ENCODE results near the gene NFATC1. TPM values are rescaled to one million over a fixed set of nuclear protein-coding genes. Genes with fewer than 3 reads are reported as not detected.

NFATC1 gene
- total and polyA plus RNA-seq, 2 donors = 5.4 to 23.8 TPM

- Histone ChIP-seq H3K9me3 (ENCODE audit: control insufficient read depth in 2 of 2, insufficient read depth in 1 of 2, low read length in 1 of 2) (peaks cover 10 to 30% of the 10 kb centered on the region in 2 donors), H3K36me3 (ENCODE audit: control insufficient read depth in 2 of 2, insufficient read depth in 2 of 2, low read length in 1 of 2) (no peaks in the 10 kb centered on the region), H3K27ac (ENCODE audit: low read depth in 1 of 2, low read length in 1 of 2) (no peak overlapping the region), H3K4me1 (ENCODE audit: control insufficient read depth in 2 of 2, insufficient read depth in 2 of 2, low read length in 2 of 2) (peaks cover 0 to 15% of the 10 kb centered on the region in 2 donors), H3K27me3 (ENCODE audit: control insufficient read depth in 2 of 2, insufficient read depth in 1 of 2, low read length in 1 of 2) (peaks cover 0 to 4% of the 10 kb centered on the region in 2 donors), H3K4me3 (ENCODE audit: low read length in 2 of 2) (no peak overlapping the region)
- DNase-seq (ENCODE audit: low read depth in 6 of 9, low spot score in 9 of 9) = no peak
- 94% methylated on average over 18 of the region's 18 CpGs for WGBS
Observed at GRCh38 chr18:79572093-79572780, 176.5 kb downstream of the NFATC1 start.

- H3K4me1 ChIP-seq (ENCODE audit: control insufficient read depth in 2 of 2, insufficient read depth in 2 of 2, low read length in 2 of 2) = peaks cover 0 to 12% of the 10 kb centered on the region in 2 donors
- H3K36me3 ChIP-seq (ENCODE audit: control insufficient read depth in 2 of 2, insufficient read depth in 2 of 2, low read length in 1 of 2) = no peaks in the 10 kb centered on the region
- no peak for DNase-seq (ENCODE audit: low read depth in 6 of 9, low spot score in 9 of 9)
- H3K27ac ChIP-seq (ENCODE audit: low read depth in 1 of 2, low read length in 1 of 2) = no peak overlapping the region
- peaks cover 10 to 30% of the 10 kb centered on the region in 2 donors for H3K9me3 ChIP-seq (ENCODE audit: control insufficient read depth in 2 of 2, insufficient read depth in 1 of 2, low read length in 1 of 2)
- peaks cover 0 to 2% of the 10 kb centered on the region in 2 donors for H3K27me3 ChIP-seq (ENCODE audit: control insufficient read depth in 2 of 2, insufficient read depth in 1 of 2, low read length in 1 of 2)
- H3K4me3 ChIP-seq (ENCODE audit: low read length in 2 of 2) = no peak overlapping the region
- WGBS = 96% methylated on average over 6 of the region's 6 CpGs
Observed at GRCh38 chr18:79572848-79573451, 177.2 kb downstream of the NFATC1 start.

GRCh38 chr18:79573921-79574491 lies 178.3 kb downstream of the NFATC1 start:
- peaks cover 10 to 30% of the 10 kb centered on the region in 2 donors for H3K9me3 ChIP-seq (ENCODE audit: control insufficient read depth in 2 of 2, insufficient read depth in 1 of 2, low read length in 1 of 2)
- H3K27ac ChIP-seq (ENCODE audit: low read depth in 1 of 2, low read length in 1 of 2) = no peak overlapping the region
- no peaks in the 10 kb centered on the region for H3K27me3 ChIP-seq (ENCODE audit: control insufficient read depth in 2 of 2, insufficient read depth in 1 of 2, low read length in 1 of 2)
- 99% methylated on average over 24 of the region's 24 CpGs for WGBS
- no peaks in the 10 kb centered on the region for H3K36me3 ChIP-seq (ENCODE audit: control insufficient read depth in 2 of 2, insufficient read depth in 2 of 2, low read length in 1 of 2)
- DNase-seq (ENCODE audit: low read depth in 6 of 9, low spot score in 9 of 9) = no peak
- H3K4me1 ChIP-seq (ENCODE audit: control insufficient read depth in 2 of 2, insufficient read depth in 2 of 2, low read length in 2 of 2) = peaks cover 0 to 12% of the 10 kb centered on the region in 2 donors
- H3K4me3 ChIP-seq (ENCODE audit: low read length in 2 of 2) = no peak overlapping the region

- DNase-seq (ENCODE audit: low read depth in 6 of 9, low spot score in 9 of 9) = peak in 2 of 9 donors; percentile 14 to 38
- Histone ChIP-seq H3K27me3 (ENCODE audit: control insufficient read depth in 2 of 2, insufficient read depth in 1 of 2, low read length in 1 of 2) (no peaks in the 10 kb centered on the region), H3K9me3 (ENCODE audit: control insufficient read depth in 2 of 2, insufficient read depth in 1 of 2, low read length in 1 of 2) (peaks cover 10 to 30% of the 10 kb centered on the region in 2 donors), H3K36me3 (ENCODE audit: control insufficient read depth in 2 of 2, insufficient read depth in 2 of 2, low read length in 1 of 2) (no peaks in the 10 kb centered on the region), H3K4me1 (ENCODE audit: control insufficient read depth in 2 of 2, insufficient read depth in 2 of 2, low read length in 2 of 2) (peaks cover 0 to 12% of the 10 kb centered on the region in 2 donors), H3K4me3 (ENCODE audit: low read length in 2 of 2) (no peak overlapping the region), H3K27ac (ENCODE audit: low read depth in 1 of 2, low read length in 1 of 2) (no peak overlapping the region)
- 25% methylated on average over 17 of the region's 17 CpGs for WGBS
Observed at GRCh38 chr18:79574938-79575525, 179.3 kb downstream of the NFATC1 start.

- Histone ChIP-seq H3K27ac (ENCODE audit: low read depth in 1 of 2, low read length in 1 of 2) (peak overlapping the region; percentile 32 to 68), H3K4me3 (ENCODE audit: low read length in 2 of 2) (no peak overlapping the region), H3K4me1 (ENCODE audit: control insufficient read depth in 2 of 2, insufficient read depth in 2 of 2, low read length in 2 of 2) (peaks cover 0 to 12% of the 10 kb centered on the region in 2 donors), H3K9me3 (ENCODE audit: control insufficient read depth in 2 of 2, insufficient read depth in 1 of 2, low read length in 1 of 2) (peaks cover 10 to 30% of the 10 kb centered on the region in 2 donors), H3K36me3 (ENCODE audit: control insufficient read depth in 2 of 2, insufficient read depth in 2 of 2, low read length in 1 of 2) (no peaks in the 10 kb centered on the region), H3K27me3 (ENCODE audit: control insufficient read depth in 2 of 2, insufficient read depth in 1 of 2, low read length in 1 of 2) (no peaks in the 10 kb centered on the region)
- 91% methylated on average over 44 of the region's 44 CpGs for WGBS
- DNase-seq (ENCODE audit: low read depth in 6 of 9, low spot score in 9 of 9) = peak in 1 of 9 donors; percentile 14
Observed at GRCh38 chr18:79575891-79576685, 180.4 kb downstream of the NFATC1 start.

GRCh38 chr18:79576686-79577351 lies 181.1 kb downstream of the NFATC1 start:
- H3K36me3 ChIP-seq (ENCODE audit: control insufficient read depth in 2 of 2, insufficient read depth in 2 of 2, low read length in 1 of 2) = no peaks in the 10 kb centered on the region
- peaks cover 0 to 12% of the 10 kb centered on the region in 2 donors for H3K4me1 ChIP-seq (ENCODE audit: control insufficient read depth in 2 of 2, insufficient read depth in 2 of 2, low read length in 2 of 2)
- H3K27me3 ChIP-seq (ENCODE audit: control insufficient read depth in 2 of 2, insufficient read depth in 1 of 2, low read length in 1 of 2) = no peaks in the 10 kb centered on the region
- DNase-seq (ENCODE audit: low read depth in 6 of 9, low spot score in 9 of 9) = no peak
- peak overlapping the region; percentile 32 to 68 for H3K27ac ChIP-seq (ENCODE audit: low read depth in 1 of 2, low read length in 1 of 2)
- 92% methylated on average over 23 of the region's 23 CpGs for WGBS
- peaks cover 10 to 24% of the 10 kb centered on the region in 2 donors for H3K9me3 ChIP-seq (ENCODE audit: control insufficient read depth in 2 of 2, insufficient read depth in 1 of 2, low read length in 1 of 2)
- no peak overlapping the region for H3K4me3 ChIP-seq (ENCODE audit: low read length in 2 of 2)

- DNase-seq (ENCODE audit: low read depth in 6 of 9, low spot score in 9 of 9) = no peak
- Histone ChIP-seq H3K27me3 (ENCODE audit: control insufficient read depth in 2 of 2, insufficient read depth in 1 of 2, low read length in 1 of 2) (no peaks in the 10 kb centered on the region), H3K4me1 (ENCODE audit: control insufficient read depth in 2 of 2, insufficient read depth in 2 of 2, low read length in 2 of 2) (peaks cover 0 to 12% of the 10 kb centered on the region in 2 donors), H3K36me3 (ENCODE audit: control insufficient read depth in 2 of 2, insufficient read depth in 2 of 2, low read length in 1 of 2) (no peaks in the 10 kb centered on the region), H3K9me3 (ENCODE audit: control insufficient read depth in 2 of 2, insufficient read depth in 1 of 2, low read length in 1 of 2) (peaks cover 9 to 15% of the 10 kb centered on the region in 2 donors), H3K4me3 (ENCODE audit: low read length in 2 of 2) (no peak overlapping the region), H3K27ac (ENCODE audit: low read depth in 1 of 2, low read length in 1 of 2) (no peak overlapping the region)
- WGBS = 94% methylated on average over 37 of the region's 37 CpGs
Observed at GRCh38 chr18:79577451-79578395, 182.0 kb downstream of the NFATC1 start.
